NCI-H2107 treated with DMSO at 0.1 percent for 48 hours (cell line): Measurements from ENCODE around the gene TMEM238L.
"Not testable (repeated sequence)": the region's sequence is repeated elsewhere in the genome, so short reads cannot be mapped to it uniquely, and the experiment has no call there.

Experiments
- DNase-seq: peaks from one replicate; lab custom pipeline; 2025; ENCODE audit not compliant: unreplicated experiment; lab: John Stamatoyannopoulos, UW

The TMEM238L gene, protein sequence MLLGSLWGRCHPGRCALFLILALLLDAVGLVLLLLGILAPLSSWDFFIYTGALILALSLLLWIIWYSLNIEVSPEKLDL

GRCh38 chr17:10803830-10804475 is at the start of gene TMEM238L:
TMEM238L (minus strand) TSS chr17:10804099; CDS start chr17:10803963, 136 bp downstream.
- DNase-seq, result no peak

- DNase-seq, result not testable (repeated sequence)
Measured at GRCh38 chr17:10846636-10847035, 42.7 kb upstream of the TMEM238L start.

DNA sequence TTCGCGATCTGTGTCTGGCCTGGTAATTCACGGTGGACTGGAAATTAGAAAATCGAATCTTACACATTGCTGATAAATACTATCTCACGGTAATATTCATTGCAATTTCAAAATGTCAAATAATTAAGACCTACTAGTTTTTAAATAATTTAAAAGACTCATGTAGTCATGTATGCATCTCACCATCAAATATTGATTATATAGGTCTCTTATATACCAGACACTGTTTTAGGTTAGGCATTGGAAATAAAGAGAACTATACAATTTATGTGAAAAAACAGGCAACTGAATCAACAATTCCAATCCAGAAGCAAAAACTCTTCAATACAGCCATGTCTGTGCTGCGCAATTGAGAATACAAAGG is 41.5 kb upstream of the TMEM238L start:
- no peak for DNase-seq

DNA sequence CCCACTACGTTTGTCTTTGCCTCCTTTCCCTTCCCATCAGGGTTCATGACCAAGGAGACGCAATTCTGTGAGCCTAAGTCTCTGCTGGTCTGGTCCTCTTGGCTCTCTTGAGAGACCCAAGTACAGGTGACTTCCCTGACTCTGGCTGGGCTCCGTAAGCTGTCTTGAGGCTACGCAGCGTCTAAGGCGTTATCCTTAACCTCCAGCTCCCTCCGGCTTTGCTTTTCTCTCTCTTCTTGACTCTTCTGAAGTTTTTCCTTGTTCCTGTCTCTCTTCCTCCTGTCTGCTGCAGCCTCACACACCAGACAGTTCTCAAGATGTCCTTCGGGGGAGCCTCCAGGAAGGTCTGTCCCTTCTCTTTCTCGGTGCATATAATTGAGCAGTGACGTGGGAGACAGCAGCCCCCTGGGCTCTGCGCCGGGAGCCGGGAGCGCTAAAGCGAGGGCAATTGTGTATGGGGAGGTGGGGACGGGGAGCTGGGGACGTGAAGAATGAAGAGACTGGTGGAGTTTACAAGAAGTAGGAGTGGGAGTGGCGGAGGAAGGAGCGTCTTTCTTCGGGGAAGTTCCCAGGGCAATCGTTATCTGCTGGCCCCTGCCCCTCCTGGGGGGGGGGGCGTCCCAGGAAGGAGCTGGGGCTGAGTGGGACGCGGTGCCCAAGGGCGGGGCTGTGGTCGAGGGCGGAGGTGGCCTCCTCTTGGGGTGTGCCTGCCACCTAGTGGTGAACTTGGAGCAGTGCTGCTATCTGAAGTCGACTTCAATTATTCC is 40.9 kb upstream of the TMEM238L start:
- DNase-seq, result no peak

DNA sequence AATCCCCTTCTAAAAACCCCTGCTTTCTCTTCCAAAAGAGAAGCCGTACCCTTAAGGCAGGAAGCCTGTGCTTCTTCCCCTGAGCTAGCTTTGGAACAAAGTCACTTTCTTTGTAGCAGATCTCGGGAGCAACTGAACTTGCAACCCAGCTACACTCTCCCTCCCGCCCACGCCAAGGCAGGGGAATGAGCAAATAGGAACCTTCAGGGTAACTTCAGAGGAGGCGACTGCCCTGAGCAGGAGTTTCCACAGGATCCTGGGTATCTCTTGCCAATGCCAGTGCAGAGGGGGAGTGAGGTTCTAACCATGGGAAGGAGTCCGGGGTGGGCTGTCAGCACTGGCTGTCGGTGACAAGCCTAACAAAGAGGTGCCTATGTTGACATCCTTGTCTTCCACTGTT is 39.9 kb upstream of the TMEM238L start:
- no peak for DNase-seq

- DNase-seq, result no peak
Measured at GRCh38 chr17:10842658-10843057, 38.8 kb upstream of the TMEM238L start.

GRCh38 chr17:10838682-10839081 is 34.8 kb upstream of the TMEM238L start:
- DNase-seq, result no peak

DNA sequence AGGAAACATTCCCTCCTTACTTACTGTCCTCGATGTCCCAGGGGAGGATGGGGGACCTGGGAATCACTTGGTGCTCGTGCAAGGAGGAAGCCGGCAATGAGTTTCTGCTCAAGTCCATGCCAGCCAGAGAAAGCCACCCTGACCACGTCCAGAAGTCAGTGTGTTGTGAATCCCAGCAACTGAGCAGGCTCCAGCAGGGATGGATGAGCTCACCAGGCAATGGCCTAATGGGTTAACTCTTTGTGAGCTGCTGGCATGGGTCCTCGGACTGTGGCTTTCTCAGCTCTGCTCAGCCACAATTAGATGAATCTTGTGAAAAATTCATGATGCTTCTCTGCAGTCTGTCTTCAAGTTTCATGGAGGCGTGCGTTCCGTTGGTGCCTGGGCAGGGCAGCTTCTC is 34.0 kb upstream of the TMEM238L start, which contains the start of gene PIRT:
TSS of gene PIRT (minus strand) at position 167 of the 400 bp plus-strand sequence. CDS start 12,442 bp downstream, outside the sequence.
- no peak for DNase-seq

- no peak for DNase-seq
Measured at GRCh38 chr17:10836966-10837590, 33.2 kb upstream of the TMEM238L start.

GRCh38 chr17:10836145-10836544 is 32.2 kb upstream of the TMEM238L start:
- no peak for DNase-seq

GRCh38 chr17:10831696-10832095 is 27.8 kb upstream of the TMEM238L start:
- DNase-seq, result no peak

DNA sequence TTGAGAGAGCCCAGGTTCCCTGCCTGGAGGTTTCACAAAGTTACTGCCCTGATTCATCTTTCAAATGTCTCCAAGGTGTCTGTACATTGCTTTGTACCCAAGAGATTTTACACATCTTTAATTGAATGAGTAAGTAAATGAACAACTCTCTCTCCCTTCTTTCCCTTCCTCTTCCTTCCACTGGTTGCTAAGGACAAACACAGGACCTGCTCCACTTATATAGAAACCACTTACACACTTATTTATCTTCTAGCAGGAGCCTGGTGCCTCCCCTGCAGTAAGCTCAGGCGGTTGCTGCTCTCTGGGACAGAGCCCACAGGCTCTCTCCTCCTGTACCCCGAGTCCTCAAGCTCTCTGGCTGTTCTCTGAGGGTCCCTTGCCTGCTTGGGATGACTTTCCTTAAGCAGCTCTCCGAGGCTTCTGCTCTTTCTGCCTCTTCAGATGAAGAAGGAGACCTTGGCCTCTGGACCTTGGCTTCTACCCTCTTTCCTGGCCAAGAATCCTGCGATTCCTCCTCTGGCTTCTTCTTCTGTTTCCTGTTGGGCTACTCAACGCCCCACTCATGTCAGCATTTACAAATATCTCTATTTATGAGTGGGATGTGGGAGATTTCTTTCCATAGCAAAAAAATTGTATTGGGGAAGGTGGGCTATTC is 24.1 kb upstream of the TMEM238L start:
- no peak for DNase-seq

- no peak for DNase-seq
Measured at GRCh38 chr17:10824874-10825273, 21.0 kb upstream of the TMEM238L start.

- no peak for DNase-seq
Measured at GRCh38 chr17:10821770-10822169, 17.9 kb upstream of the TMEM238L start.

- DNase-seq, result no peak
Measured at GRCh38 chr17:10821054-10821453, 17.2 kb upstream of the TMEM238L start.

- no peak for DNase-seq
Measured at GRCh38 chr17:10815319-10815718, 11.4 kb upstream of the TMEM238L start.

GRCh38 chr17:10814075-10814474 is 10.2 kb upstream of the TMEM238L start:
- no peak for DNase-seq

- DNase-seq, result no peak
Measured at GRCh38 chr17:10812674-10813073, 8.8 kb upstream of the TMEM238L start.

DNA sequence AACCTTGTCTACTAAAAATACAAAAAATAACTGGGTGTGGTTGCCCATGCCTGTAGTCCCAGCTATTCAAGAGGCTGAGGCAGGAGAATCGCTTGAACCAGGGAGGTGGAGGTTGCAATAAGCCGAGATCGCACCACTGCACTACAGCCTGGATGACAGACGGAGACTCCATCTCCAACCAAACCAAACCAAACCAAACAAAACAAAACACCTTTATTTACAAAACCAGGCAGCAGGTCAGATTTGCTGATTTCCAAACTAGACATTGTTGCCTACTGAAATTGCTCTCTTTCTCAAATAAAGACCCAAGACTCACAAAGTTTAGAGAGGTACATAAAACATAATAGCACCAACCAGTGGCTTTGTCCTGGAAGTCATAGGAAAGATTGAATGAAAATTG is 5.7 kb upstream of the TMEM238L start:
- no peak for DNase-seq

GRCh38 chr17:10807704-10808128 is 3.8 kb upstream of the TMEM238L start:
- no peak for DNase-seq

DNA sequence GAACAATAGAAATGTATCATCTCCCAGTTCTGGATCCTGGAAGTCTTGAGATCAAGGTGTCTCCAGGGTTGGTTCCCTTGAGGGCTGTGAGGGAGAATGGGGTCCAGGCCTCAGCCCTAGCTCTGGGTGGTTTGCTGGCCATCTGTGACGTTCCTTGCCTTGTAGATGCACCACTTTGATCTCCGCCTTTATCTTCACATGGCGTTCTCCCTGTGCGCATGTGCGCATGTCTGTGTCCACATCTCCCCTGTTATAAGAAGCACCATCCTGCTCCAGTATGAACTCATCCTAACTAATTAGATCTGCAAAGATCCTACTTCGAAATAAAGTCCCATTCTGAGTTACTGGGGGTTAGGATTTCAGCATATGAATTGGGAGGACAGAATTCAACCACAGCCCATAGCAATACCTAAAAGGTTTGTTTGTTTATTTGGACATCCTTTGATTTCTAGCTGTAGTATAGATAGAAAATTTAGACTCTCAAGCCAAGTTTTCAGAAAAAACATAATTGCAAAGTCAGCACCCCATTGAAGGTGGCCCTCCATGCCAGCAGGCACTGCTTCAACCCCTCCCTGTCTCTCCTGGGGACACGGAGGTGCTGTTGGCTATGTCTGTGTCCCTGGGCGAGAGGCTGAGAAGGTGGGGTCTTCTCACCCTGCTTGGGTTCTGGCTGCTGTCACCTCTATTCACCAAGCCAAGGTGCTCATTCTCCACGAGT is 2.8 kb upstream of the TMEM238L start:
- no peak for DNase-seq
